WERI-Rb-1 (cell line): ENCODE results near the gene CFAP100.

ENCODE experiments used
- DNase-seq: peaks from one replicate; pipeline ENCODE4 v3.0.0-alpha.2; 2020
- H3K27ac ChIP-seq: fragments of 250-450 bp; sonication (Bioruptor Pico); 2 replicates; pipeline ENCODE4 v1.5.1; 2020; ENCODE audit warnings: mild to moderate bottlenecking, moderate library complexity
- H3K27me3 ChIP-seq: fragments of 250-450 bp; sonication (Bioruptor Pico); 2 replicates; pipeline ENCODE4 v1.5.1; 2021; ENCODE audit warnings: mild to moderate bottlenecking, low read depth, moderate library complexity; ENCODE audit not compliant: insufficient read depth, severe bottlenecking
- H3K36me3 ChIP-seq: fragments of 250-450 bp; sonication (Bioruptor Pico); 2 replicates; pipeline ENCODE4 v1.5.1; 2020; ENCODE audit warnings: mild to moderate bottlenecking, moderate library complexity
- H3K4me3 ChIP-seq: 2 replicates; pipeline ENCODE4 v1.5.1; 2011; ENCODE audit warnings: low read depth, mild to moderate bottlenecking, control low read depth, low read length
- H3K9me3 ChIP-seq: fragments of 250-450 bp; sonication (Bioruptor Pico); 2 replicates; pipeline ENCODE4 v1.5.1; 2021; ENCODE audit warnings: mild to moderate bottlenecking, moderate library complexity; ENCODE audit not compliant: severe bottlenecking
- TF ChIP-seq, protein P1 (sequence below): IDR thresholded peaks from 2 replicates; pipeline ENCODE4 v1.5.1; 2011; ENCODE audit warnings: low read depth, mild to moderate bottlenecking, control low read depth, inconsistent platforms, low read length

The CFAP100 gene

DNA sequence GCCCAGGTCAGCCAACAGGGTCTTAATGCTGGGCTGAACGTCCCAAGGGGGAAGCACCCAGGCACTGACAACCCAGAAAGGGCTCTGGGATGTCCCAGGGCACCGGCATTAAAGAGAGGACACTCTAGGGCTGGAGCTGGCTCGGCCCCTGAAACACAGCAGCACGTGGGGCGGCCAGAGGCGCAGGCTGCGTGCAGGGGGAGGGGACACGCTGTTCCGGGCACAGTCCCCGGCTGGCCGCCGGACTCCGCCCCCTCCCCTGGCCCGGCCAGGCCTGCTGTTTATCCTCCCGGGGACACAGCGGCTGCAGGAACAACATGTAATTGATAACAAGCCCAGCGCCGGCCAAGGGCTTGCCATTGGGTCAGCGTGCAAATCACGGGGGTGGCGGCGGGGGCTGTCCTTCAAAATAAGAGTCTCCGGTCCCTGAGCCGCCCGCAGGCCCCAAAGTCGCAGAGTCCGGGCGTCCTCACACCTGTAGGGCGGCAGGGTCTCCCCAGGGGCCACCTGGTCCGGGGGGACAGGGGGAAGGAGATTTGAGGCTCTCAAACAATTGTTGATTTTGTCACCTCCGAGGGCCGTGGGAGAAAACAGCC lies 38.8 kb upstream of the CFAP100 start:
- Histone ChIP-seq H3K27ac (peak overlapping the region; percentile 61), H3K4me3 (peak overlapping the region; percentile 53)

DNA sequence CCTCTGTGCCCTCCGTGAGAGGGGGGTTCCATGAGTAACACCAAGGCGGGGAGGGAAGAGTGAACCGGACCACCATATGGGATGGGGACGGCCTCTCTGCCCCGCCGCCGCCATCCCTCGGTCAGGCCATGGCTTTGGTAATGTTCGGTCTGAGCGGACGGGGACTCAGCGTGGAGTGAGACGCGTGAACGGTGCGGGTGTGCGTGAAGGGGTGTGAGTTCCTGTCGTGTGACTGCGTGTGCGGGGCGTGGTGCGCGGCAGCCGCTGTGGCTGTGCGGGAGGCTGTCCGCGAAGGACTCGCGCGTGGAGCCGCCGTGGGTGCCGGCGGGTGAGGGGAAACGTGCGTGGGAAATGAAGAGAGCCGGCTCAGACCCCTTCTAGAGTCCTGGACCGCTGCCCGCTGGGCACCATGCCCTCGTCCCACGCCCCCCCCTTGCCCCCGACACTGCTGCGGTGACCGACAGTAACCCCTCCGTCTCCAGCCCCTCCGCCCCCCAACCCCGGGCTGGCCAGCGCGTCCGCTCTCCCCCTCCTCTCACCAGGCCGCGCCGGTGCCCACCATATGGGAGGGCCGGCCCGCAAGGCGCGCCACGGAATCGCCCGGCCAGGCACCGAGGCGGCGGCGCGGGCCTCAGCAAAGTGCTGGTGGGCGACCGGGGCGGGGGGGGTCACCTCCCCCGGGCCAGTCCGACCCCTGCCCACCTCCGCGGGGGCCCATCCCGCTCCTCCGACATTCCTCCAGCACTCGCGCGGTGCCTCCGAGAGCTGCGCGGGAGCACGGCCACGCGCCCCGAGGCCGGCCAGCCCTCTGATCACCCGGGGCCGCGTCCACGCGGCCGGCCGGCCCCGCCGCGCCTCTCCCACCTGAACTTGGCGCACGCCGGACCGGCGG lies 38.1 kb upstream of the CFAP100 start:
- peak; percentile 24 for DNase-seq
- H3K36me3 ChIP-seq = no peaks in the 10 kb centered on the region
- H3K9me3 ChIP-seq = no peaks in the 10 kb centered on the region
- H3K27me3 ChIP-seq = no peaks in the 10 kb centered on the region
- TF ChIP-seq, protein P1, sequence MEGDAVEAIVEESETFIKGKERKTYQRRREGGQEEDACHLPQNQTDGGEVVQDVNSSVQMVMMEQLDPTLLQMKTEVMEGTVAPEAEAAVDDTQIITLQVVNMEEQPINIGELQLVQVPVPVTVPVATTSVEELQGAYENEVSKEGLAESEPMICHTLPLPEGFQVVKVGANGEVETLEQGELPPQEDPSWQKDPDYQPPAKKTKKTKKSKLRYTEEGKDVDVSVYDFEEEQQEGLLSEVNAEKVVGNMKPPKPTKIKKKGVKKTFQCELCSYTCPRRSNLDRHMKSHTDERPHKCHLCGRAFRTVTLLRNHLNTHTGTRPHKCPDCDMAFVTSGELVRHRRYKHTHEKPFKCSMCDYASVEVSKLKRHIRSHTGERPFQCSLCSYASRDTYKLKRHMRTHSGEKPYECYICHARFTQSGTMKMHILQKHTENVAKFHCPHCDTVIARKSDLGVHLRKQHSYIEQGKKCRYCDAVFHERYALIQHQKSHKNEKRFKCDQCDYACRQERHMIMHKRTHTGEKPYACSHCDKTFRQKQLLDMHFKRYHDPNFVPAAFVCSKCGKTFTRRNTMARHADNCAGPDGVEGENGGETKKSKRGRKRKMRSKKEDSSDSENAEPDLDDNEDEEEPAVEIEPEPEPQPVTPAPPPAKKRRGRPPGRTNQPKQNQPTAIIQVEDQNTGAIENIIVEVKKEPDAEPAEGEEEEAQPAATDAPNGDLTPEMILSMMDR = no peak
- H3K27ac ChIP-seq = peak overlapping the region; percentile 47
- H3K4me3 ChIP-seq = peak overlapping the region; percentile 53

More for the DNA sequence above, 38.8 kb upstream of the CFAP100 start:
- Histone ChIP-seq H3K27me3 (no peaks in the 10 kb centered on the region), H3K9me3 (no peaks in the 10 kb centered on the region), H3K36me3 (no peaks in the 10 kb centered on the region)
- peak; percentile 92 for DNase-seq
- TF ChIP-seq, protein P1 = no peak

DNA sequence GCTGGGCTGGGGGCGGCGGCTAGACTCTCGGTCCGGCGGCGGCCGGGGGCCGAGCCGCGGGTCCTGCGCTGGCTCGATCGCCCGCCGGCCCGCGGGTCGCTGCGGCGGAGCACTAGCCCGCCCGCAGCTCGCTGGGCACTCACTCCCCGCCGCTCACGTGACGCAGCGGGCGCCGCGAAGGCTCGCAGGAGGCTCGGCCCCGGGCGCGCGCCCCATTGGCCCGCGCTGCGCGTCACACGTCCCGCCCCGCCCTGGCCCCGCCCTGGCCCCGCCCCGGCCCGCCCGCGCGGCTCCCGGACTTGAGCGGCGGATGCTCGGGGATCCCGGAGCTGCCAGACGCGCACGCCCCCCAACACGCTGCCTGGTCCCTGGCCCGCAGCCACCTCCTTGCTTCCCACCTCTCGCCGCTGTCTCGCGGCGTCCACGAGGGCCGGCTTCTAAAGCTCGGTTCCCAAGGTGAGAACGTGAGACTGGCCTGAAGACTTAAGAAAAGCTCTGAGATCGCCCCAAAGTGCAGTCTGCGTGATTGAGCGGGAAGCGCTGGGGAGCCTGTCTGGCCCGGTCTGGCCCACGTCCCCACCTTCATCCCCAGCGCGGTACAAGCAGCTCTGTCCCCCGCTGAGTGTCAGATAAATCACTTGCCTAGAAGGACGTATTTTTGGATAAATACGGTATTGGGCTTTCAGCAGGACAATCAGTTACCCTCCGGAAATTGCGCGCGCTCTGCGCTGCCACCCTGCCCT lies 37.2 kb upstream of the CFAP100 start, which contains the start of gene KLF15:
Gene KLF15, minus strand, starts transcription at position 114 of the 743 bp plus-strand sequence. CDS start 4,486 bp downstream, outside the sequence.
- TF ChIP-seq, protein P1 = no peak
- peak; percentile 83 for DNase-seq
- no peaks in the 10 kb centered on the region for H3K27me3 ChIP-seq
- H3K9me3 ChIP-seq = no peaks in the 10 kb centered on the region
- peak within 1 kb of the TSS; percentile 89 for H3K27ac ChIP-seq
- H3K4me3 ChIP-seq = peak within 1 kb of the TSS; percentile 65
- H3K36me3 ChIP-seq = no peaks in the 10 kb centered on the region

DNA sequence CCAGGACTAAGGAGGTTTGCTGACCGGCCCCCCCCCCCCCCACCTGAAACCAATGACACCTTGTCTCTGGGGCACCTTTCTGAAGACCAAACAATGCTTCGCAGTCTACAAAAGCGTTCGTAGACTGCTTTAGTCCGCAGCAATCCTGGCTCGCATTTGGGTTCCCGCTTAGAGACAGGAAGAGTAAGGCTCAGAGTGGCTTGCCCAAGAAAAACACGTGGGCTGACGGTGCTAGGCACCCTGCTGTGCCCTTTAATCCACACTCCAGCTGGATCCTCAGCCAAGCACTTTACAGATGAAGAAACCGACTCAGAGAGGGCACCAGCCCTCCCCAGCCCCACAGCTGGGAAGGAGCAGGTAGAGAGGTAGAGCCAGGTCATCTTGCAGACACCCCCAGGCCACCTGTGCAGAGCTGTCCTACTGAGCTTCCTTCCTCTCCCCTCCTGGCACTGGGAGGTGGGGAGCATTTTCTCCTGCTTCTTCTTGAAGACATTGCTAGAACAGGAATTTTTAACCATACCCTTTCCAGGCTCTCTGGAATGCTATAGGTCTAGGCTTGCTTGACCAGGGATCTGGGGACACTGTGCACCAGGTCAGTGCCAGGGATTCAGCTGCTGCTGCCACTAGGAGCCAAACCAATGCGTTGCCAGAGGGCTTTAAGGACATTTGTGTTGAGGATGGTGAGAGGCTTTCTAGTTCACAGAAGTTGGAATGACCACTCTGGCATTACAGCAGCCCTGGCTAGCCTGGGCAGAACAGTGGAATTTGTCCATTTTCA lies 36.5 kb upstream of the CFAP100 start:
- H3K27ac ChIP-seq = peak overlapping the region; percentile 89
- no peaks in the 10 kb centered on the region for H3K27me3 ChIP-seq
- DNase-seq = peak; percentile 81
- TF ChIP-seq, protein P1 = no peak
- H3K9me3 ChIP-seq = no peaks in the 10 kb centered on the region
- H3K36me3 ChIP-seq = no peaks in the 10 kb centered on the region
- H3K4me3 ChIP-seq = peak overlapping the region; percentile 65

DNA sequence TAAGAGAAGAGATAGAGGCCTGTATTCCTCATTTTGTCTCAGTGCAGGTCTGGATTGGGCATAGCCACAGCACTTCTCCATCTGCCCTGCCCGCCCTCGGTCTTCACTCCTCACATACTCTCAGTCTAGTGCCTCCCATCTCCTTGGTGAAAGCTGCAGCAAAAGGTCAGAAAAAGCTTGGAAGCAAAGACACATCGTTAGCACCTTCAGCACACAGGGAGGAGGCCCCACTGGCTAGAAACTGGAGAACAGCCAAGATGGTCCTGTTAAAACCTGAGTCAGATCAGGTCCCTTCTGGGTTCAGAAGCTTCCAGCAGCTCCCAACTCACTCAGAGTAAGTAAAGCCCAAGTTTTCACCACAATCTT lies 35.9 kb upstream of the CFAP100 start:
- H3K27ac ChIP-seq = no peak overlapping the region; the same call in 1 of the 2 replicates
- TF ChIP-seq, protein P1 = no peak
- H3K36me3 ChIP-seq = no peaks in the 10 kb centered on the region
- DNase-seq = no peak
- no peaks in the 10 kb centered on the region for H3K9me3 ChIP-seq
- H3K27me3 ChIP-seq = no peaks in the 10 kb centered on the region
- no peak overlapping the region for H3K4me3 ChIP-seq
